NCI-H1417 (cell line): Measurements from ENCODE around the gene ABHD14A.
A peak's percentile ranks its signal among the peaks of the same experiment; 100 is the strongest.
"Not testable (repeated sequence)": the region's sequence is repeated elsewhere in the genome, so short reads cannot be mapped to it uniquely, and the experiment has no call there.

Source experiments
- DNase-seq, 3 experiments: peaks; one replicate each; lab custom pipeline; 2025; lab: John Stamatoyannopoulos, UW

The ABHD14A gene

GRCh38 chr3:51974277-51974962, 444 bp upstream of the ABHD14A start:
- DNase-seq = peak in 1 of 3 experiments; percentile 56

GRCh38 chr3:51975852-51976549, 1.1 kb downstream of the ABHD14A start:
- DNase-seq = peak in 2 of 3 experiments; percentile 51 to 78

GRCh38 chr3:51977446-51978142, 2.7 kb downstream of the ABHD14A start:
- no peak for DNase-seq

- no peak for DNase-seq
Observed at GRCh38 chr3:51978143-51978502, 3.3 kb downstream of the ABHD14A start.

- no peak for DNase-seq
Observed at GRCh38 chr3:51980253-51980652, 5.4 kb downstream of the ABHD14A start.

- DNase-seq = peak in 2 of 3 experiments; percentile 59 to 79
Observed at GRCh38 chr3:51982352-51982837, 7.5 kb downstream of the ABHD14A start.

- peak; percentile 23 to 66 (median 62) for DNase-seq
Observed at GRCh38 chr3:51982838-51983577, 8.1 kb downstream of the ABHD14A start, which contains the start of gene ACY1. ACY1 (plus strand) TSS chr3:51983535; CDS start chr3:51984065, 530 bp downstream.

- no peak for DNase-seq
Observed at GRCh38 chr3:51983578-51984268, 8.9 kb downstream of the ABHD14A start.

GRCh38 chr3:51984269-51984647, 9.4 kb downstream of the ABHD14A start:
- DNase-seq = no peak

GRCh38 chr3:51985063-51985462, 10.2 kb downstream of the ABHD14A start:
- DNase-seq = no peak

- no peak for DNase-seq
Observed at GRCh38 chr3:51986010-51986947, 11.4 kb downstream of the ABHD14A start.

GRCh38 chr3:51987568-51987967, 12.7 kb downstream of the ABHD14A start:
- no peak for DNase-seq

GRCh38 chr3:51988286-51989146, 13.7 kb downstream of the ABHD14A start:
- no peak for DNase-seq

GRCh38 chr3:51990501-51990971, 15.7 kb downstream of the ABHD14A start:
- DNase-seq = not testable (repeated sequence)

- no peak for DNase-seq
Observed at GRCh38 chr3:51992017-51992682, 17.3 kb downstream of the ABHD14A start.

GRCh38 chr3:51993657-51994056, 18.8 kb downstream of the ABHD14A start:
- DNase-seq = peak in 1 of 3 experiments; percentile 8

- no peak for DNase-seq
Observed at GRCh38 chr3:51994530-51994929, 19.7 kb downstream of the ABHD14A start.

GRCh38 chr3:51995346-51996163, 20.7 kb downstream of the ABHD14A start, which contains the start of gene RPL29:
RPL29 (minus strand) TSS chr3:51995895; CDS start chr3:51995461, 434 bp downstream.
- peak; percentile 80 to 93 (median 85) for DNase-seq
